ENCODE data around the gene XPA.
"Not testable (repeated sequence)": the region's sequence is repeated elsewhere in the genome, so short reads cannot be mapped to it uniquely, and the experiment has no call there.

XPA gene

GRCh38 chr9:97704345-97704677 is 7.2 kb upstream of the XPA start:
- no peak for TF ChIP-seq CTCF (IDR thresholded peaks at IDR 0.05; ENCODE audit: control insufficient read depth, extremely low read depth, insufficient read depth)
- DNase-seq (ENCODE audit: low read depth): no peak
- no peak overlapping the region for H3K4me3 ChIP-seq (ENCODE audit: low read depth, low read length)

- H3K4me3 ChIP-seq (ENCODE audit: low read depth, low read length): no peak overlapping the region
- no peak for DNase-seq (ENCODE audit: low read depth)
- TF ChIP-seq CTCF (IDR thresholded peaks at IDR 0.05; ENCODE audit: control insufficient read depth, extremely low read depth, insufficient read depth): no peak
Measured at GRCh38 chr9:97703437-97704344, 6.6 kb upstream of the XPA start.

- not testable (repeated sequence) for DNase-seq (ENCODE audit: low read depth); H3K4me3 ChIP-seq (ENCODE audit: low read depth, low read length)
Measured at GRCh38 chr9:97699824-97700223, 2.7 kb upstream of the XPA start.

- DNase-seq (ENCODE audit: low read depth); H3K4me3 ChIP-seq (ENCODE audit: low read depth, low read length): not testable (repeated sequence)
Measured at GRCh38 chr9:97699281-97699680, 2.1 kb upstream of the XPA start.

- H3K4me3 ChIP-seq (ENCODE audit: low read depth, low read length): no peak overlapping the region
- TF ChIP-seq CTCF (IDR thresholded peaks at IDR 0.05; ENCODE audit: control insufficient read depth, extremely low read depth, insufficient read depth): no peak
- no peak for DNase-seq (ENCODE audit: low read depth)
Measured at GRCh38 chr9:97698865-97699264, 1.7 kb upstream of the XPA start.

GRCh38 chr9:97697837-97698236 is 697 bp upstream of the XPA start:
- H3K4me3 ChIP-seq (ENCODE audit: low read depth, low read length): peak overlapping the region; percentile 90

GRCh38 chr9:97695995-97696802 is 941 bp downstream of the XPA start:
- no peak for DNase-seq (ENCODE audit: low read depth)
- no peak for TF ChIP-seq CTCF (IDR thresholded peaks at IDR 0.05; ENCODE audit: control insufficient read depth, extremely low read depth, insufficient read depth)
- peak overlapping the region; percentile 90 for H3K4me3 ChIP-seq (ENCODE audit: low read depth, low read length)

More at GRCh38 chr9:97697837-97698236, 697 bp upstream of the XPA start:
- DNase-seq (ENCODE audit: low read depth): no peak
- TF ChIP-seq CTCF (IDR thresholded peaks at IDR 0.05; ENCODE audit: control insufficient read depth, extremely low read depth, insufficient read depth): no peak
